A673 (cell line): ENCODE results near the gene GALNT13. TPM values are rescaled to one million over a fixed set of nuclear protein-coding genes. Genes with fewer than 3 reads are reported as not detected.

ENCODE experiments used
- BruUV-seq: library from RNA; stranded (reverse); fragments of 400-500 nt; replicated peaks from 2 replicates; lab custom pipeline; 2021; lab: Mats Ljungman, UMichigan
- CTCF ChIA-PET: fragments of 300-600 bp; sonication (Branson Sonifier 250); formaldehyde crosslinking; loops from one replicate; lab custom pipeline; 2022; ENCODE audit warnings: antibody characterized with exemption; lab: Charles Lee
- POLR2A ChIA-PET: fragments of 300-600 bp; sonication (Branson Sonifier 250); formaldehyde crosslinking; loops from one replicate; lab custom pipeline; 2022; ENCODE audit warnings: antibody characterized with exemption; ENCODE audit not compliant: low non-redundant PET; lab: Charles Lee
- DNase-seq: peaks from one replicate; pipeline ENCODE4 v3.0.0-alpha.2; 2015; ENCODE audit warnings: low spot score
- H3K27ac ChIP-seq: fragments of 200-600 bp; sonication (generic); 2 replicates; pipeline ENCODE4 v1.5.1; 2016; ENCODE audit warnings: mixed run types, low read depth, mild to moderate bottlenecking, mixed read lengths, antibody characterized with exemption, low read length; ENCODE audit not compliant: poor library complexity, severe bottlenecking
- H3K27me3 ChIP-seq: fragments of 200-600 bp; sonication (generic); replicated peaks from 2 replicates; pipeline ENCODE4 v1.6.1; 2017; ENCODE audit warnings: mixed run types, low read depth, mild to moderate bottlenecking, mixed read lengths, antibody characterized with exemption, low read length; ENCODE audit not compliant: insufficient read depth, poor library complexity
- H3K36me3 ChIP-seq: fragments of 200-600 bp; sonication (generic); 2 replicates; pipeline ENCODE4 v1.6.1; 2016; ENCODE audit warnings: mixed run types, mild to moderate bottlenecking, mixed read lengths, antibody characterized with exemption, low read length; ENCODE audit not compliant: insufficient read depth, poor library complexity, severe bottlenecking
- H3K4me1 ChIP-seq: fragments of 200-600 bp; sonication (generic); 2 replicates; pipeline ENCODE4 v1.6.1; 2017; ENCODE audit warnings: mixed run types, mild to moderate bottlenecking, mixed read lengths, antibody characterized with exemption, low read length; ENCODE audit not compliant: insufficient read depth, poor library complexity, severe bottlenecking
- H3K4me3 ChIP-seq: fragments of 200-600 bp; sonication (generic); 2 replicates; pipeline ENCODE4 v1.5.1; 2016; ENCODE audit warnings: low read depth, mixed run types, mild to moderate bottlenecking, mixed read lengths, low read length; ENCODE audit not compliant: poor library complexity, severe bottlenecking
- H3K9me3 ChIP-seq: fragments of 200-600 bp; sonication (generic); 2 replicates; pipeline ENCODE4 v1.6.1; 2016; ENCODE audit warnings: mixed run types, low read depth, mild to moderate bottlenecking, mixed read lengths, antibody characterized with exemption, low read length; ENCODE audit not compliant: poor library complexity, severe bottlenecking
- CTCF ChIP-seq: fragments of 300-800, 200-600 bp; sonication (generic); conservative IDR thresholded peaks from 2 replicates; pipeline ENCODE4 v1.5.1; 2017; ENCODE audit warnings: low read depth, mild to moderate bottlenecking, antibody characterized with exemption, low read length, moderate library complexity, mixed read lengths
- EZH2 ChIP-seq: fragments of 200-600 bp; sonication (generic); IDR thresholded peaks from 2 replicates; pipeline ENCODE4 v1.6.1; 2017; ENCODE audit warnings: borderline replicate concordance, low read depth, mild to moderate bottlenecking, mixed read lengths, antibody characterized with exemption, low read length; ENCODE audit not compliant: poor library complexity, severe bottlenecking
- intact Hi-C: fragments of 100-400 bp; cut with micrococcal nuclease; formaldehyde crosslinking; loops from one replicate; pipeline ENCODE4 v1.10.0; 2022; ENCODE audit not compliant: unreplicated experiment
- total RNA-seq: library from RNA; stranded (reverse); gene quantifications from 2 replicates; pipeline ENCODE4 v1.2.3, GENCODE V29; 2021

The GALNT13 gene
- total RNA-seq, 1 experiment from 2014 or later = not detected

GRCh38 chr2:154443919-154444318 is 572.2 kb downstream of the GALNT13 start:
- no peak overlapping the region for H3K4me3 ChIP-seq
- ChIA-PET CTCF (no interaction called here), POLR2A (interaction anchor here (0.7 kb wide), 1 partner anchor 311 kb away, joined by 3 read pairs; no protein-coding TSS in a partner anchor)
- H3K4me1 ChIP-seq = no peaks in the 10 kb centered on the region
- H3K9me3 ChIP-seq = no peaks in the 10 kb centered on the region
- no peaks in the 10 kb centered on the region for H3K27me3 ChIP-seq
- TF ChIP-seq CTCF (no peak), EZH2 (no peak)
- DNase-seq = no peak
- intact Hi-C loops = no loop called here
- no TSS peak for BruUV-seq
- no peak overlapping the region for H3K27ac ChIP-seq
- H3K36me3 ChIP-seq = no peaks in the 10 kb centered on the region

GRCh38 chr2:154446324-154446723 is 574.6 kb downstream of the GALNT13 start:
- no peak for DNase-seq
- no peak overlapping the region for H3K27ac ChIP-seq
- no peak for TF ChIP-seq EZH2
- no peak for TF ChIP-seq CTCF
- no peak overlapping the region for H3K4me3 ChIP-seq
- H3K4me1 ChIP-seq = no peaks in the 10 kb centered on the region
- ChIA-PET POLR2A (no interaction called here), CTCF (no interaction called here)
- no TSS peak for BruUV-seq
- no peaks in the 10 kb centered on the region for H3K36me3 ChIP-seq
- no peaks in the 10 kb centered on the region for H3K27me3 ChIP-seq
- no peaks in the 10 kb centered on the region for H3K9me3 ChIP-seq
- intact Hi-C loops = no loop called here

GRCh38 chr2:154447727-154448418 is 576.2 kb downstream of the GALNT13 start:
- no peak for TF ChIP-seq EZH2
- no peak for TF ChIP-seq CTCF
- Histone ChIP-seq H3K36me3 (no peaks in the 10 kb centered on the region), H3K27ac (no peak overlapping the region), H3K4me1 (no peaks in the 10 kb centered on the region), H3K27me3 (no peaks in the 10 kb centered on the region), H3K4me3 (no peak overlapping the region), H3K9me3 (no peaks in the 10 kb centered on the region)
- BruUV-seq = no TSS peak
- ChIA-PET POLR2A (no interaction called here), CTCF (no interaction called here)
- intact Hi-C loops = no loop called here
- DNase-seq = no peak
